ENCODE data around the gene STAT5B. TPM values are rescaled to one million over a fixed set of nuclear protein-coding genes. Genes with fewer than 3 reads are reported as not detected.
"Not testable (repeated sequence)": the region's sequence is repeated elsewhere in the genome, so short reads cannot be mapped to it uniquely, and the experiment has no call there.

The STAT5B gene
- total RNA-seq, 1 donor from 2014 or later: 82.6 TPM

GRCh38 chr17:42308446-42308845 lies 32.3 kb upstream of the STAT5B start:
- Mint-ChIP-seq H3K27me3 (no peaks in the 10 kb centered on the region), H3K36me3 (ENCODE audit: low read depth) (peaks cover 79% of the 10 kb centered on the region), H3K4me3 (no peak overlapping the region), H3K9me3 (no peaks in the 10 kb centered on the region), H3K4me1 (peaks cover 24% of the 10 kb centered on the region), H3K27ac (no peak overlapping the region)
- DNase-seq (no peak), ATAC-seq (ENCODE audit: low read depth) (no peak)
- POLR2A ChIA-PET: interaction anchor here (0.9 to 1.4 kb wide), 2 partner anchors 98 to 114 kb away, joined by 3 read pairs; partner anchors contain the start of gene GHDC
- intact Hi-C loops (cut with micrococcal nuclease): no loop called here
- no peak for TF ChIP-seq CTCF (IDR thresholded peaks at IDR 0.05)
- CTCF ChIA-PET: interaction anchor here (0.6 to 7.2 kb wide), 3 partner anchors 12 to 97 kb away, joined by 3 to 77 read pairs (median 4); no protein-coding TSS in a partner anchor

GRCh38 chr17:42307362-42307927 lies 31.3 kb upstream of the STAT5B start:
- no peak for DNase-seq
- Mint-ChIP-seq H3K4me3 (no peak overlapping the region), H3K36me3 (ENCODE audit: low read depth) (peaks cover 89% of the 10 kb centered on the region), H3K4me1 (peaks cover 19% of the 10 kb centered on the region), H3K9me3 (no peaks in the 10 kb centered on the region), H3K27me3 (no peaks in the 10 kb centered on the region), H3K27ac (no peak overlapping the region)
- ChIA-PET POLR2A (no interaction called here), CTCF (no interaction called here)
- TF ChIP-seq CTCF (IDR thresholded peaks at IDR 0.05): no peak
- intact Hi-C loops (cut with micrococcal nuclease): no loop called here
- ATAC-seq (ENCODE audit: low read depth): no peak

GRCh38 chr17:42306385-42306667 lies 30.1 kb upstream of the STAT5B start:
- no peak for TF ChIP-seq CTCF (IDR thresholded peaks at IDR 0.05)
- peaks cover 93% of the 10 kb centered on the region for H3K36me3 Mint-ChIP-seq (ENCODE audit: low read depth)
- ChIA-PET CTCF (interaction anchor here (1.1 kb wide), 1 partner anchor 15 kb away, joined by 3 read pairs; no protein-coding TSS in a partner anchor), POLR2A (no interaction called here)
- ATAC-seq (ENCODE audit: low read depth) (no peak), DNase-seq (no peak)
- intact Hi-C loops (cut with micrococcal nuclease): no loop called here
- peaks cover 8% of the 10 kb centered on the region for H3K4me1 Mint-ChIP-seq
- H3K4me3 Mint-ChIP-seq: no peak overlapping the region
- H3K27me3 Mint-ChIP-seq: no peaks in the 10 kb centered on the region
- no peaks in the 10 kb centered on the region for H3K9me3 Mint-ChIP-seq
- no peak overlapping the region for H3K27ac Mint-ChIP-seq

GRCh38 chr17:42305543-42306384 lies 29.6 kb upstream of the STAT5B start:
- Mint-ChIP-seq H3K4me1 (peaks cover 3% of the 10 kb centered on the region), H3K36me3 (ENCODE audit: low read depth) (peaks cover 93% of the 10 kb centered on the region), H3K9me3 (no peaks in the 10 kb centered on the region), H3K27me3 (no peaks in the 10 kb centered on the region), H3K4me3 (no peak overlapping the region), H3K27ac (no peak overlapping the region)
- DNase-seq: no peak
- intact Hi-C loops (cut with micrococcal nuclease): no loop called here
- POLR2A ChIA-PET: no interaction called here
- CTCF ChIA-PET: interaction anchor here (1.1 kb wide), 1 partner anchor 16 kb away, joined by 3 read pairs; no protein-coding TSS in a partner anchor
- ATAC-seq (ENCODE audit: low read depth): no peak
- TF ChIP-seq CTCF (IDR thresholded peaks at IDR 0.05): no peak

GRCh38 chr17:42305031-42305330 lies 28.8 kb upstream of the STAT5B start:
- H3K9me3 Mint-ChIP-seq; CTCF ChIA-PET; H3K4me3 Mint-ChIP-seq; H3K4me1 Mint-ChIP-seq; H3K27ac Mint-ChIP-seq; ATAC-seq (ENCODE audit: low read depth); H3K27me3 Mint-ChIP-seq; DNase-seq; intact Hi-C loops (cut with micrococcal nuclease); POLR2A ChIA-PET: not testable (repeated sequence)
- peaks cover 88% of the 10 kb centered on the region for H3K36me3 Mint-ChIP-seq (ENCODE audit: low read depth)

Data from activated B cell treated with CpG ODN at 0.5 μM for 24 hours (primary cell).